Activated B cell treated with CpG ODN at 0.5 μM for 24 hours (primary cell): ENCODE data around the gene LIPC. TPM values are rescaled to one million over a fixed set of nuclear protein-coding genes. Genes with fewer than 3 reads are reported as not detected.

ENCODE experiments used
- ATAC-seq: fragments of 200-7000 bp; cut with Tn5 transposase; one replicate; pipeline ENCODE4 v1.10.0; 2021; ENCODE audit warnings: low read depth, mild to moderate bottlenecking, moderate library complexity
- CTCF ChIA-PET: fragments of 350-600 bp; sonication (Branson Sonifier 250); formaldehyde crosslinking; loops from one replicate; lab custom pipeline; 2021; ENCODE audit warnings: antibody characterized with exemption; lab: Charles Lee
- POLR2A ChIA-PET: fragments of 350-600 bp; sonication (Branson Sonifier 250); formaldehyde crosslinking; loops from one replicate; lab custom pipeline; 2021; ENCODE audit warnings: antibody characterized with exemption; lab: Charles Lee
- DNase-seq: peaks from one replicate; pipeline ENCODE4 v3.0.0; 2022
- H3K27ac Mint-ChIP-seq: one replicate; pipeline ENCODE4 v1.8.0; 2020; ENCODE audit warnings: mixed read lengths
- H3K27me3 Mint-ChIP-seq: one replicate; pipeline ENCODE4 v1.8.0; 2021; ENCODE audit warnings: mixed read lengths
- H3K36me3 Mint-ChIP-seq: one replicate; pipeline ENCODE4 v1.8.0; 2021; ENCODE audit warnings: low read depth, mixed read lengths
- H3K4me1 Mint-ChIP-seq: one replicate; pipeline ENCODE4 v1.8.0; 2021; ENCODE audit warnings: mixed read lengths
- H3K4me3 Mint-ChIP-seq: one replicate; pipeline ENCODE4 v1.8.0; 2020; ENCODE audit warnings: mild to moderate bottlenecking, mixed read lengths
- H3K9me3 Mint-ChIP-seq: one replicate; pipeline ENCODE4 v1.8.0; 2020; ENCODE audit warnings: mixed read lengths
- CTCF ChIP-seq: fragments of 200-600 bp; IDR thresholded peaks from one replicate; pipeline ENCODE4 v1.8.0; 2022; ENCODE audit warnings: antibody characterized with exemption, mild to moderate bottlenecking
- intact Hi-C: fragments of 100-400 bp; cut with micrococcal nuclease; formaldehyde crosslinking; loops from one replicate; pipeline ENCODE4 v1.15.1; 2024
- total RNA-seq: library from RNA; stranded (reverse); gene quantifications from 2 replicates; pipeline ENCODE4 v1.2.3, GENCODE V29; 2022

LIPC gene
- total RNA-seq, 1 donor from 2014 or later: not detected

DNA sequence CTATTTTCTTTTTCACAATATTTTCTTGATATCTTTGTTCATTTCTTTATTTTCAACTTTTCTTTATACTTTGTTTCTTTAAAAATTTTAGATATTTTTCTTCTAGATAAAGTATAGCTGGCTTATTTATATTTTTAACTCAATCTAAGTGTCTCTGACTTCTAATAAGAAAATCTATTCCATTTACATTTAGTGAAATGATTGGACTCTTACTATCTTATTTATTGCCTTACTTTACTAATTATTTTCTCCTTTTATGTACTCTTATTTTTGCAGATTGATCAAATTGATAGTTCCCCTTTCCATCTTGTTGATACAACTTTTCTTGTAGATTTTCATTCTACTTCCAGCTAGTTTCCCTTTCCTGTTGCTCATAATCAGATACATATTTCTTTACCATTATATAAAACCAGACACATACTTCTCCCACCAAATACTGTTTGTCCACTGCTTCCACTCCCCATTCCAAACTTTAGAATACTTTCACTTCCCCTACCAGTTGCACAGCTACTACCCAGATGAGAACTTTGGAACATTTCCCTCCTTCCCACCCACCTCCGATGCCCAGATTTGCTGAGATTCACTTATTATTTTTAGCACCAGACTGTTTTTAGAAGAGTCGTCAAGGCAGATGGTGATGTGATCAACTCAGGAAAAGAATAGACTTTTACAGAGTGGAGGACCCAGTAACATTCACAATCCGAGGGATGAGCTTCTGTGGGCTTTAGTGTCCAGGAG lies 151.5 kb downstream of the LIPC start:
- peaks cover 14% of the 10 kb centered on the region for H3K27me3 Mint-ChIP-seq
- H3K36me3 Mint-ChIP-seq: peaks cover 5% of the 10 kb centered on the region
- no peak for DNase-seq
- TF ChIP-seq CTCF: no peak
- no peak overlapping the region for H3K27ac Mint-ChIP-seq
- no peak for ATAC-seq
- ChIA-PET CTCF (no interaction called here), POLR2A (no interaction called here)
- H3K4me3 Mint-ChIP-seq: no peak overlapping the region
- peaks cover 6% of the 10 kb centered on the region for H3K9me3 Mint-ChIP-seq
- peaks cover 9% of the 10 kb centered on the region for H3K4me1 Mint-ChIP-seq
- intact Hi-C loops: no loop called here

DNA sequence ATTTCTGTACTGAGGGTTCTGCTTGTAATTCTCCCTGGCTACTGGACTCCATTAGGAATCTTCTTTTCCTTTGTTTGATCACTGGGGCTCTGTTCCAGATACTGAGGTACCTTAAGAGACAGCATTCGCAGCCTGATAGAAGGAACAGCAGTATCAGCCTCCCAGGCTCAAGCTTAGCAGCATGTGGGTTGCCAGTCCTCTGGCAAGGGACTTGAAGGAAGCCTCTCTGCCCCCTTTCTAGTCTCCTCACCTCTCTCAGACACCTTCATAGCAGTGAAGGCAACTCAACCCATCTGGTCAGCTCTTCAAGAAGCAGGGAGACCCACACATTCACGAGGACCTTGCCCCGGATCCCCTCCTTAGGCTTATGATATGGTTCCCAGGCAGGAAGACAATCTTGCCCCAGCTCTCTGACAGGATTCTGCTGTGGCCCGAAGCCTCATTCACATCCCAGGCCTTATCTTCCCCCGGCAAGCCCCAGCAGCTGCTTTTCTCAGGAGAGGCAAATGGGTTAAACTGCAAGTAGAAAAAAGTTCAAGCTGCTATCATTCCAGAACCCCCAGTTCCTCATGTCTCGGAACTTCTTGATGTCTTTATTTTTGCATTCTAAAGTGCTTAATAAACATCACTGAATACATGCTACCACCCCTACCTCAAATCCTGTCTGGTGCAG lies 153.1 kb downstream of the LIPC start:
- Mint-ChIP-seq H3K27ac (no peak overlapping the region), H3K36me3 (peaks cover 5% of the 10 kb centered on the region), H3K4me1 (peaks cover 9% of the 10 kb centered on the region), H3K4me3 (no peak overlapping the region), H3K9me3 (peaks cover 6% of the 10 kb centered on the region), H3K27me3 (peaks cover 14% of the 10 kb centered on the region)
- intact Hi-C loops: no loop called here
- no peak for ATAC-seq
- ChIA-PET CTCF (no interaction called here), POLR2A (no interaction called here)
- TF ChIP-seq CTCF: no peak
- DNase-seq: no peak

DNA sequence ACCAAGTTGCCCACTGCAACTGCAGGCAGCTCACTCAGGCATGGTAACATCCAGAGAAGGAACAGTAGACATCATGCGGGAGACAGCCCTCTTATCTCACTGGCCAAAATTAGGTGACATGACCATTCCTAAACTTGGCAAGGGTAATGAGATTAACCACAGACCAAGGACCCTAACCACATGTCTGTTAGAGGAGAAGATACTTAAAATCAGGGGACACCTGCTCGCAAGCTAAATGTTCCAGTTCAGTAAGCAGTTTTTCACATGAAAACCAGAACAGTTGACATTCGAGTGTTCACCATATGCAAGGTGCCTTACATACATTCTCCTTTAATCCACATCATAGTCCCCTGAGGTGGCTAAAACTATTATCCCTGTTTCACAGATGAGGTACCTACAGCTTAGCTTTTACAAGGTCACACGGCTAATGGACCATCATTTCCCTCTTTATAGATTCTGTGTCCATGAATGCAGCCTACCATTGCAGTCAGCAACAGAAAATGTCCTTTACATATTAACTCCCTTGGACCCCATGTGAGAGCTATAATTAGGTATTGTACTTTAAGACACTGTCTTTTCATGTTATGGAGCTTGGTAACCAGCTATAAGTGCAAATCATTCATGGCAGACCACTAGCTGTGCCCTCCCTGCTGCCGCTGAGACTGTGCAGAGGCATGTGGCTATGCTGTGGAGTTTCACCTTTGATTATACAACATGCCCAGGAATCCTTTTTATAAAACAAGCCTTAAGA lies 154.1 kb downstream of the LIPC start:
- ATAC-seq: no peak
- intact Hi-C loops: no loop called here
- Mint-ChIP-seq H3K27ac (no peak overlapping the region), H3K27me3 (peaks cover 14% of the 10 kb centered on the region), H3K4me1 (peaks cover 9% of the 10 kb centered on the region), H3K4me3 (no peak overlapping the region), H3K36me3 (peaks cover 5% of the 10 kb centered on the region), H3K9me3 (peaks cover 6% of the 10 kb centered on the region)
- ChIA-PET POLR2A (no interaction called here), CTCF (no interaction called here)
- no peak for TF ChIP-seq CTCF
- DNase-seq: no peak

GRCh38 chr15:58587486-58587885 lies 155.7 kb downstream of the LIPC start:
- DNase-seq (no peak), ATAC-seq (no peak)
- intact Hi-C loops: no loop called here
- Mint-ChIP-seq H3K27me3 (peaks cover 14% of the 10 kb centered on the region), H3K27ac (no peak overlapping the region), H3K9me3 (peaks cover 6% of the 10 kb centered on the region), H3K36me3 (peaks cover 6% of the 10 kb centered on the region), H3K4me3 (no peak overlapping the region), H3K4me1 (peaks cover 9% of the 10 kb centered on the region)
- no peak for TF ChIP-seq CTCF
- ChIA-PET POLR2A (no interaction called here), CTCF (no interaction called here)

DNA sequence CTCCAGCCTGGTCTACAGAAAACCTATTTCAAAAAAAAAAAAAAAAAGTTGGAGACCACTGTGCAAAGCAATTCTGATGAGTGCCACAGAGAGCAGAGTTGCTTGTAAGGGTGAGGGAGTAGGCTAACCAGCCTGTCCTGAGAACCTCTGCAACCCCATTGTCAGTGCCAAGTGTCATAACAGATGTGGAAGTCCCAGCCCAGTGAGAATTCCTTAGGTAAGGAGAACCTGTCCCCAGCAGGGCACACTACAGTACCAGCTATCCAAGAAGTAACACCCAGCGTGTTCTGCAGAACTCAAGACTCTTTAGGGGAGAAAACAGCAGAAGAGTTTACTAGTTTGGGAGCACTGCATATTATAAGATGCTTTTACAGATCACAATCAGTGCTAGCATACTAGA lies 156.3 kb downstream of the LIPC start:
- no peak for ATAC-seq
- CTCF ChIA-PET: no interaction called here
- H3K36me3 Mint-ChIP-seq: peaks cover 7% of the 10 kb centered on the region

More for the DNA sequence above, 156.3 kb downstream of the LIPC start:
- POLR2A ChIA-PET: no interaction called here
- no peak for TF ChIP-seq CTCF
- Mint-ChIP-seq H3K9me3 (peaks cover 4% of the 10 kb centered on the region), H3K27ac (no peak overlapping the region), H3K4me1 (peaks cover 9% of the 10 kb centered on the region), H3K4me3 (no peak overlapping the region), H3K27me3 (peaks cover 14% of the 10 kb centered on the region)
- intact Hi-C loops: no loop called here
- DNase-seq: no peak
